ENCODE data around the gene CFAP46. TPM values are rescaled to one million over a fixed set of nuclear protein-coding genes. Genes with fewer than 3 reads are reported as not detected.

Gene CFAP46
- polyA plus RNA-seq, 1 of the 3 experiments (the other 2 are of a cell fraction), result 3.9 TPM

DNA sequence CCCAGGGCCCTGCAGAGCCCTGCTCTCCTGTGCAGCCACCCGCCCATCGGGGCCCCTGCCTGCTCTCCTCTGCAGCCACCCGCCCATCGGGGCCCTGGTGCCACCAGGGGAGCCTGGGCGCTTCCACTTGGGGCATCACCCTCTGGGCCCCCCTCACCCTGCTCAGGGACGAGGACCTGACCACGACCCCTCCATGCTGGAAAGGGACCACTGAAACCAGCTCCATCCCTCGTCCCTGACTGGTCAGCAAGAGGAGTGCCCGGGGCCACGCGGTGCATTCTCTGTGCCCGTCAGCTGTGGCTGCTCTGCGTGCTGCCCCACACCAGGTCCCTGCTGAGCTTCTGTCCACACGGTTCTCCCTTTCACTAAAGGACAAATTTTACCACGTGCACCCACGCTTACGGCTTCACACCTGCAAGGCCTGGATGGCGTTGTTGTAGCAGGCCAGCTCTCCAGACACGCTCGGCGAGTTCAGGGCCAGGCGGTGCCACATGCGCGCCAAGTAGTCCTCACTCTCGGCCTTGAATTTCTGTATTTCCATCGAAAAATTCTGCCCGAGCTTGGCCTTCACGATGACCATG lies 57.6 kb downstream of the CFAP46 start:
- POLR2A ChIA-PET, result no interaction called here
- WGBS (ENCODE audit: low lambda C conversion rate), result 77% methylated on average over 22 of the region's 28 CpGs

DNA sequence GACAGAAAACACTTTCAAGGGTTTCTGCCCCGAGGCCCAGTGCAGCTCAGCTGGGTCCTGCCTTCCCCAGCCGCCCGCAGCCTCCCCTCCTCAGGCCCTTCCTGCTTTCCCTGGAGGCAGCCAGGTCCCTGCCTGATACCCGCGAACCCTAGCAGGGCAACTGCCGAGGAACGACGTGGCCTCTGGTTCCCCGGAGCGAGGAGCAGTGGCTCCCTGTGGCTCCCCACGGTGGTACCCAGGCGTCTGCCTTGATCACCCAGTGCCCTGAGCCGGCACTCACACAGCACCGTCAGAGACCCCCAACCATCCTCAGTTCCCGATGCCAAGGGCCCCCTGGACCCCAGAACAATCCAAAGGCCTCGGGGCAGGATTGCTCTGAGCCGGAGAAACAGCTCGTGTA lies 58.3 kb downstream of the CFAP46 start:
- Histone ChIP-seq H3K4me1 (ENCODE audit: control insufficient read depth in 1 of 2, insufficient read depth in 2 of 2, low read depth in 1 of 2, low read length in 1 of 2) (no peaks in the 10 kb centered on the region; a peak in 1 of 4 replicates), H2AFZ (ENCODE audit: low read depth) (no peak overlapping the region), H3F3A (replicated peaks; ENCODE audit: insufficient read depth) (no peaks in the 10 kb centered on the region), H3K9me3 (no peaks in the 10 kb centered on the region), H3K9ac (no peak overlapping the region), H3K9me2 (no peaks in the 10 kb centered on the region), H3K36me3 (replicated peaks in 1 of 2; ENCODE audit: control insufficient read depth in 1 of 2, insufficient read depth in 2 of 2, low read length in 1 of 2) (no peaks in the 10 kb centered on the region), H3K4me2 (no peak overlapping the region), H4K20me1 (ENCODE audit: insufficient read depth) (no peaks in the 10 kb centered on the region), H3K4me3 (ENCODE audit: low read depth in 2 of 2, low read length in 1 of 2) (no peak overlapping the region), H3K27ac (ENCODE audit: low read depth in 2 of 2, low read length in 1 of 2) (no peak overlapping the region), H3K79me2 (ENCODE audit: insufficient read depth) (no peaks in the 10 kb centered on the region), H3K27me3 (ENCODE audit: insufficient read depth) (no peaks in the 10 kb centered on the region)
- DNase-seq, result no peak
- POLR2A ChIA-PET, result no interaction called here
- CTCF ChIA-PET, result no interaction called here
- 38% methylated on average over 7 of the region's 18 CpGs for WGBS (ENCODE audit: low lambda C conversion rate)
- no peak for TF ChIP-seq FOSL2 (IDR thresholded peaks at IDR 0.05; ENCODE audit: borderline replicate concordance, low read depth)
- TF ChIP-seq ELF1 (IDR thresholded peaks at IDR 0.05), result no peak
- TF ChIP-seq, protein P1, sequence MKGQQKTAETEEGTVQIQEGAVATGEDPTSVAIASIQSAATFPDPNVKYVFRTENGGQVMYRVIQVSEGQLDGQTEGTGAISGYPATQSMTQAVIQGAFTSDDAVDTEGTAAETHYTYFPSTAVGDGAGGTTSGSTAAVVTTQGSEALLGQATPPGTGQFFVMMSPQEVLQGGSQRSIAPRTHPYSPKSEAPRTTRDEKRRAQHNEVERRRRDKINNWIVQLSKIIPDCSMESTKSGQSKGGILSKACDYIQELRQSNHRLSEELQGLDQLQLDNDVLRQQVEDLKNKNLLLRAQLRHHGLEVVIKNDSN (IDR thresholded peaks at IDR 0.05; ENCODE audit: borderline replicate concordance, low read depth), result no peak
- TF ChIP-seq FOXM1 (IDR thresholded peaks at IDR 0.05; ENCODE audit: low read depth), result no peak
- no peak for TF ChIP-seq FOXJ3 (CRISPR knock-in tag; IDR thresholded peaks at IDR 0.05)
- no peak for TF ChIP-seq TAF1 (IDR thresholded peaks at IDR 0.05; ENCODE audit: borderline replicate concordance, low read depth, low read length)
- TF ChIP-seq, protein P2, sequence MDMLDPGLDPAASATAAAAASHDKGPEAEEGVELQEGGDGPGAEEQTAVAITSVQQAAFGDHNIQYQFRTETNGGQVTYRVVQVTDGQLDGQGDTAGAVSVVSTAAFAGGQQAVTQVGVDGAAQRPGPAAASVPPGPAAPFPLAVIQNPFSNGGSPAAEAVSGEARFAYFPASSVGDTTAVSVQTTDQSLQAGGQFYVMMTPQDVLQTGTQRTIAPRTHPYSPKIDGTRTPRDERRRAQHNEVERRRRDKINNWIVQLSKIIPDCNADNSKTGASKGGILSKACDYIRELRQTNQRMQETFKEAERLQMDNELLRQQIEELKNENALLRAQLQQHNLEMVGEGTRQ (IDR thresholded peaks at IDR 0.05; ENCODE audit: borderline replicate concordance, low read depth, low read length), result no peak
- TF ChIP-seq SIN3A (IDR thresholded peaks at IDR 0.05; ENCODE audit: borderline replicate concordance, low read depth, low read length), result no peak
- TF ChIP-seq, protein P3, sequence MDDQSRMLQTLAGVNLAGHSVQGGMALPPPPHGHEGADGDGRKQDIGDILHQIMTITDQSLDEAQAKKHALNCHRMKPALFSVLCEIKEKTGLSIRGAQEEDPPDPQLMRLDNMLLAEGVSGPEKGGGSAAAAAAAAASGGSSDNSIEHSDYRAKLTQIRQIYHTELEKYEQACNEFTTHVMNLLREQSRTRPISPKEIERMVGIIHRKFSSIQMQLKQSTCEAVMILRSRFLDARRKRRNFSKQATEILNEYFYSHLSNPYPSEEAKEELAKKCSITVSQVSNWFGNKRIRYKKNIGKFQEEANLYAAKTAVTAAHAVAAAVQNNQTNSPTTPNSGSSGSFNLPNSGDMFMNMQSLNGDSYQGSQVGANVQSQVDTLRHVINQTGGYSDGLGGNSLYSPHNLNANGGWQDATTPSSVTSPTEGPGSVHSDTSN (IDR thresholded peaks at IDR 0.05), result no peak
- TF ChIP-seq EZH2phosphoT487 (IDR thresholded peaks at IDR 0.05; ENCODE audit: borderline replicate concordance, low read depth), result no peak

More for the DNA sequence above, 57.6 kb downstream of the CFAP46 start:
- H3F3A ChIP-seq (replicated peaks; ENCODE audit: insufficient read depth), result no peaks in the 10 kb centered on the region
- H3K27ac ChIP-seq (ENCODE audit: low read depth in 2 of 2, low read length in 1 of 2), result no peak overlapping the region
- H4K20me1 ChIP-seq (ENCODE audit: insufficient read depth), result no peaks in the 10 kb centered on the region
- DNase-seq, result no peak
- no peak overlapping the region for H3K9ac ChIP-seq
- H3K9me3 ChIP-seq, result no peaks in the 10 kb centered on the region
- TF ChIP-seq, protein P4, sequence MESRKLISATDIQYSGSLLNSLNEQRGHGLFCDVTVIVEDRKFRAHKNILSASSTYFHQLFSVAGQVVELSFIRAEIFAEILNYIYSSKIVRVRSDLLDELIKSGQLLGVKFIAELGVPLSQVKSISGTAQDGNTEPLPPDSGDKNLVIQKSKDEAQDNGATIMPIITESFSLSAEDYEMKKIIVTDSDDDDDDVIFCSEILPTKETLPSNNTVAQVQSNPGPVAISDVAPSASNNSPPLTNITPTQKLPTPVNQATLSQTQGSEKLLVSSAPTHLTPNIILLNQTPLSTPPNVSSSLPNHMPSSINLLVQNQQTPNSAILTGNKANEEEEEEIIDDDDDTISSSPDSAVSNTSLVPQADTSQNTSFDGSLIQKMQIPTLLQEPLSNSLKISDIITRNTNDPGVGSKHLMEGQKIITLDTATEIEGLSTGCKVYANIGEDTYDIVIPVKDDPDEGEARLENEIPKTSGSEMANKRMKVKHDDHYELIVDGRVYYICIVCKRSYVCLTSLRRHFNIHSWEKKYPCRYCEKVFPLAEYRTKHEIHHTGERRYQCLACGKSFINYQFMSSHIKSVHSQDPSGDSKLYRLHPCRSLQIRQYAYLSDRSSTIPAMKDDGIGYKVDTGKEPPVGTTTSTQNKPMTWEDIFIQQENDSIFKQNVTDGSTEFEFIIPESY (IDR thresholded peaks at IDR 0.05; ENCODE audit: borderline replicate concordance, low read depth), result no peak
- TF ChIP-seq, protein P5, sequence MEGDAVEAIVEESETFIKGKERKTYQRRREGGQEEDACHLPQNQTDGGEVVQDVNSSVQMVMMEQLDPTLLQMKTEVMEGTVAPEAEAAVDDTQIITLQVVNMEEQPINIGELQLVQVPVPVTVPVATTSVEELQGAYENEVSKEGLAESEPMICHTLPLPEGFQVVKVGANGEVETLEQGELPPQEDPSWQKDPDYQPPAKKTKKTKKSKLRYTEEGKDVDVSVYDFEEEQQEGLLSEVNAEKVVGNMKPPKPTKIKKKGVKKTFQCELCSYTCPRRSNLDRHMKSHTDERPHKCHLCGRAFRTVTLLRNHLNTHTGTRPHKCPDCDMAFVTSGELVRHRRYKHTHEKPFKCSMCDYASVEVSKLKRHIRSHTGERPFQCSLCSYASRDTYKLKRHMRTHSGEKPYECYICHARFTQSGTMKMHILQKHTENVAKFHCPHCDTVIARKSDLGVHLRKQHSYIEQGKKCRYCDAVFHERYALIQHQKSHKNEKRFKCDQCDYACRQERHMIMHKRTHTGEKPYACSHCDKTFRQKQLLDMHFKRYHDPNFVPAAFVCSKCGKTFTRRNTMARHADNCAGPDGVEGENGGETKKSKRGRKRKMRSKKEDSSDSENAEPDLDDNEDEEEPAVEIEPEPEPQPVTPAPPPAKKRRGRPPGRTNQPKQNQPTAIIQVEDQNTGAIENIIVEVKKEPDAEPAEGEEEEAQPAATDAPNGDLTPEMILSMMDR (IDR thresholded peaks at IDR 0.05), result no peak
- TF ChIP-seq POLR2AphosphoS5 (IDR thresholded peaks at IDR 0.05; ENCODE audit: low read depth, low read length), result no peak
- TF ChIP-seq, protein P6, sequence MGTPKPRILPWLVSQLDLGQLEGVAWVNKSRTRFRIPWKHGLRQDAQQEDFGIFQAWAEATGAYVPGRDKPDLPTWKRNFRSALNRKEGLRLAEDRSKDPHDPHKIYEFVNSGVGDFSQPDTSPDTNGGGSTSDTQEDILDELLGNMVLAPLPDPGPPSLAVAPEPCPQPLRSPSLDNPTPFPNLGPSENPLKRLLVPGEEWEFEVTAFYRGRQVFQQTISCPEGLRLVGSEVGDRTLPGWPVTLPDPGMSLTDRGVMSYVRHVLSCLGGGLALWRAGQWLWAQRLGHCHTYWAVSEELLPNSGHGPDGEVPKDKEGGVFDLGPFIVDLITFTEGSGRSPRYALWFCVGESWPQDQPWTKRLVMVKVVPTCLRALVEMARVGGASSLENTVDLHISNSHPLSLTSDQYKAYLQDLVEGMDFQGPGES (IDR thresholded peaks at IDR 0.05; ENCODE audit: low read depth, low read length), result no peak
- no peak for TF ChIP-seq TEAD4 (IDR thresholded peaks at IDR 0.05; ENCODE audit: borderline replicate concordance, insufficient read depth)
- TF ChIP-seq ELF1 (IDR thresholded peaks at IDR 0.05), result no peak
- CTCF ChIA-PET, result interaction anchor here (0.8 to 1.5 kb wide), 2 partner anchors 13 to 20 kb away, joined by 4 to 5 read pairs; no protein-coding TSS in a partner anchor
- H3K4me3 ChIP-seq (ENCODE audit: low read depth in 2 of 2, low read length in 1 of 2), result no peak overlapping the region
- no peaks in the 10 kb centered on the region; a peak in 1 of 4 replicates for H3K4me1 ChIP-seq (ENCODE audit: control insufficient read depth in 1 of 2, insufficient read depth in 2 of 2, low read depth in 1 of 2, low read length in 1 of 2)
- H3K4me2 ChIP-seq, result no peak overlapping the region
- no peaks in the 10 kb centered on the region for H3K79me2 ChIP-seq (ENCODE audit: insufficient read depth)
- H3K9me2 ChIP-seq, result no peaks in the 10 kb centered on the region
- H2AFZ ChIP-seq (ENCODE audit: low read depth), result no peak overlapping the region
- H3K36me3 ChIP-seq (replicated peaks in 1 of 2; ENCODE audit: control insufficient read depth in 1 of 2, insufficient read depth in 2 of 2, low read length in 1 of 2), result no peaks in the 10 kb centered on the region
- H3K27me3 ChIP-seq (ENCODE audit: insufficient read depth), result no peaks in the 10 kb centered on the region
